Skeletal muscle cell (primary cell): ENCODE measurements around the gene NFATC2IP.
A peak's percentile ranks its signal among the peaks of the same experiment; 100 is the strongest.

Experiments used
- DNase-seq: peaks from one replicate; pipeline ENCODE4 v3.0.0-alpha.2; 2010; ENCODE audit warnings: low read depth
- H3K4me3 ChIP-seq: 2 replicates; pipeline ENCODE4 v1.5.1; 2011; ENCODE audit warnings: low read depth, mild to moderate bottlenecking, control low read depth, low read length, moderate library complexity

NFATC2IP gene

DNA sequence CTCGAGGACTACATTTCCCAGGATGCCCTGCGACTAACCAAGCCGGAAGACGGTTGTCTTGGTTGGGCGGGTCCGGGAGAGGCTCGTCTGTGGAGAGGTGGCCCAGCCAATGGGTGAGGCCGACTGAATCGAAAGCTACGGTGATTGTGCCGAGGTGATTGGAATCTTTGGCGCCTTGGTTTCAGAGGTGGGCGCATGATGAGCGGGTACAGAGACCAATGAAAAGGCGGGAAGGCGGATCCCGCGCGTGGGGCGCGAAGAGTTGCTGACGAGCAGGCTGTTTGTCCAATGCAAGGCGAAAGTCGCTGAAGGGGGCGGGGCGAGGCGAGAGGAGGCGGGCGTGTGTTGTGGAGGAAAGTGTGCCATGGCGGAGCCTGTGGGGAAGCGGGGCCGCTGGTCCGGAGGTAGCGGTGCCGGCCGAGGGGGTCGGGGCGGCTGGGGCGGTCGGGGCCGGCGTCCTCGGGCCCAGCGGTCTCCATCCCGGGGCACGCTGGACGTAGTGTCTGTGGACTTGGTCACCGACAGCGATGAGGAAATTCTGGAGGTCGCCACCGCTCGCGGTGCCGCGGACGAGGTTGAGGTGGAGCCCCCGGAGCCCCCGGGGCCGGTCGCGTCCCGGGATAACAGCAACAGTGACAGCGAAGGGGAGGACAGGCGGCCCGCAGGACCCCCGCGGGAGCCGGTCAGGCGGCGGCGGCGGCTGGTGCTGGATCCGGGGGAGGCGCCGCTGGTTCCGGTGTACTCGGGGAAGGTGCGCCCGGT is at the start of gene NFATC2IP:
Gene NFATC2IP (plus strand): TSS at position 290 of the 762 bp plus-strand sequence. CDS start 75 bp downstream, at position 365.
- DNase-seq, result peak; percentile 99
- peak within 1 kb of the TSS; percentile 91 for H3K4me3 ChIP-seq

DNA sequence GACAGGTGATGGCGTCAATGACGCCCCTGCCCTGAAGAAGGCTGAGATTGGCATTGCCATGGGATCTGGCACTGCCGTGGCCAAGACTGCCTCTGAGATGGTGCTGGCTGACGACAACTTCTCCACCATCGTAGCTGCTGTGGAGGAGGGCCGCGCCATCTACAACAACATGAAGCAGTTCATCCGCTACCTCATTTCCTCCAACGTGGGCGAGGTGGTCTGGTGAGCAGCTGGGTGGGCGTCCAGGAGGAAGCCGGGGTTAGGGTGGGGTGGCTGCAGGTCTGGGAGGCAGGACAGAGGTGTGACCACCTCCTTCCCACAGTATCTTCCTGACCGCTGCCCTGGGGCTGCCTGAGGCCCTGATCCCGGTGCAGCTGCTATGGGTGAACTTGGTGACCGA is 48.9 kb upstream of the NFATC2IP start:
- H3K4me3 ChIP-seq, result no peak overlapping the region
- DNase-seq, result no peak

DNA sequence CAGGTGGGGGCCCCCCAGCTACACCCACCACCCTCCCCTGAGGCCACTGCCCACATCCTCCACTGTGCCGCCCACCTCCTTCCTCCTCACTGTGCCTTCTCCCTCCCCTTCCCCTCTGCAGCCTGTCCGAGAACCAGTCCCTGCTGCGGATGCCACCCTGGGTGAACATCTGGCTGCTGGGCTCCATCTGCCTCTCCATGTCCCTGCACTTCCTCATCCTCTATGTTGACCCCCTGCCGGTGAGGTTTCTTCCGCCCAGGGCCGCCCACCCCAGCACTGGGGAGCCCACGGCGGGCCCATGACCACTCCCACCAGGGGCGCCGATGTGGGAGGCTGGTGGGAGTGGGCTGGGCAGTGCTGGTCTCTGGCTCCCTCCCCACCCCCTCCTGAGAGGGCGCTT is 47.8 kb upstream of the NFATC2IP start:
- DNase-seq, result no peak
- H3K4me3 ChIP-seq, result no peak overlapping the region

DNA sequence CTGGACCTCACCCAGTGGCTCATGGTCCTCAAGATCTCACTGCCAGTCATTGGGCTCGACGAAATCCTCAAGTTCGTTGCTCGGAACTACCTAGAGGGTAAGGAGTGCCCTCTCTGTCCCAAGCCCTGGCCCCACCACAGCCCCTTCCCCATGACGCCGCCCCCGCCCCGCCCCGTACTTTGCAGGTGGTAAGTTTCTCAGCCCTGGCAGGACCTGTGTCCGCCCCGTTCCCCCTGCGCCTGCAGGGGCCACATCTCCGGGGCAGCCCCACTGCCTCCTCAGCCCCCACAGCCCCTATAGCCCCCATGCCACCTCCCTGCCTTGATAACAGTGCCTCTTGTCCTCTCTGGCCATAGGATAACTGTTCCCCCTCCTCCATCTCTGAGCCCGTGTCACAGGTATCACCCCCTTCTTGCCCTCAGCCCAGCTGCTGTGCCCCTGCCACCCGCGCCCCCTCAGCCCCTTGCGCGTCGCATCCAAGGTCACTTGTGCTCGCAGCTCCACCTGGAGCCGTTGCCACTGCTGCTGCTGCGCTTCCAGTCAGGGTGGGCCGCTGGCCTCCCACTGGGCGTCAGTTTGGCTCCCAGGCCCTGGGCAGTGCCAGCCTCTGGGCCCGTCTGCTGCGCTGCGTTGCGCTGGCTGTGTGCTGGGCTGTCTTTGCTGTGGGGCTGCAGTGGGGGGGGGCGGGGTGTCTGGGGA is 47.2 kb upstream of the NFATC2IP start:
- DNase-seq, result no peak
- no peak overlapping the region for H3K4me3 ChIP-seq

DNA sequence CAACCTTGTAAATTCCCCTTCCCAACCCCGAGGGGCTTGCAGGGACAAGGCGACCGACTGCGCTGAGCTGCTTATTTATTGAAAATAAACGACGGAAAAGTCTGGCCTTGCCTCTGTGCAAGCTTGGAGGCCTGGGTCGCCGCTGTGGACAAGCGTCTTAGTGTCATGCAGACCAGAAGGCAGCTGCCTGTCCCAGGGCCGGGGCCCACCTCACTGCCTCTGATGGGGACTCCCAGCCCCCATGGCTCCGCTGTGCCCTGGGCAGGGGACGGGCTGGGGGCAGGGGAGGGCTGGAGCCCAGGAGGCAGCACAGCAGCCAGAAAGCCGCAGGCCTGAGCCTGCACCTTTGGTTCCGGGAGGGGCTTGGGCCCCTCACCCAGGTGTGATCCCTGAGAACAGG is 46.4 kb upstream of the NFATC2IP start:
- H3K4me3 ChIP-seq, result no peak overlapping the region

DNA sequence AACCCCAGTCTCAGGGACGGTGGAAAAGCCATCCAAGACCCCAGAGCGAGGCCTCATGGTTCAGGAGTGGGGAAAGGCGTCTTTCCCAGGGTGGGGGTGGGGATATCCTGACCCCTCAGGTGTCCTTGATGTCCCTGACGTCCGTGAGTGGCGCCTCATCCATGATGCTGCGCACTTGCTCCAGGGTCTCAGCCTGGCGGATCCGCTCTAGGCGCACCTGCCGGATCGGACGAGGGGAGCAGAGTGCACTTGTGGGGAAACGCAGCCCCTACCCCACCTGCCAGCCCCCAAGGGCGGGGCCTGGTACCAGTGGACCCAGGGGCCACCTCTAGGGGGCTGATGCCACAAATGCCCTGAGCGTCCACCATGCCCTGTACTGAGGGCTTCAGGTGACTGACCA is 45.9 kb upstream of the NFATC2IP start:
- DNase-seq, result no peak
- H3K4me3 ChIP-seq, result no peak overlapping the region

More for the DNA sequence above, 46.4 kb upstream of the NFATC2IP start:
- no peak for DNase-seq

DNA sequence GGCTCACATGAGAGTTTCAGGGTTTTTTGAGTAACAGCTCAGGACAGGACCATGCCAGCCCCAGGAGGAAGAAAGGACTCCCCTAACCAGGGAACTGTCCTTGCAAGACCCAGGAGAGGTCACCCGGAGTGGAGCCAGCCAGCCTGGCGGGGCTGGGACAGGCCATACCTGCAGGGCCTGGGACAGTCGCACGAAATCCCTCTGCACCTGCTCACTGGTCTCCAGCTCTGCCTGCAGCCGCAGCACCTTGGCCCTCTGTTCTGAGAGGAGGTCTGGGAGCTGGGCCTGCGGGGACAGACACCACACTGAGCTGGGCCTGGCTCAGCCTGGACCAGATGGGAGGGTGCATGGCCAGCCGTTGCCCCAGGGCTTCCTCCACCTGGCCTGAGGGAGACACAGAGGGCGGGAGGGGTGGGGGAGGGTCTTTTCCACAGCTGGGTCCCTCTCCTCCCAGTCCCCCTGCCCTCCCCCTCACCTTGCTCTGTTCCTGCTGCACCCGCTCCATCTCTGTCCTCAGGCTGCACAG is 45.4 kb upstream of the NFATC2IP start:
- no peak for DNase-seq
- no peak overlapping the region for H3K4me3 ChIP-seq

DNA sequence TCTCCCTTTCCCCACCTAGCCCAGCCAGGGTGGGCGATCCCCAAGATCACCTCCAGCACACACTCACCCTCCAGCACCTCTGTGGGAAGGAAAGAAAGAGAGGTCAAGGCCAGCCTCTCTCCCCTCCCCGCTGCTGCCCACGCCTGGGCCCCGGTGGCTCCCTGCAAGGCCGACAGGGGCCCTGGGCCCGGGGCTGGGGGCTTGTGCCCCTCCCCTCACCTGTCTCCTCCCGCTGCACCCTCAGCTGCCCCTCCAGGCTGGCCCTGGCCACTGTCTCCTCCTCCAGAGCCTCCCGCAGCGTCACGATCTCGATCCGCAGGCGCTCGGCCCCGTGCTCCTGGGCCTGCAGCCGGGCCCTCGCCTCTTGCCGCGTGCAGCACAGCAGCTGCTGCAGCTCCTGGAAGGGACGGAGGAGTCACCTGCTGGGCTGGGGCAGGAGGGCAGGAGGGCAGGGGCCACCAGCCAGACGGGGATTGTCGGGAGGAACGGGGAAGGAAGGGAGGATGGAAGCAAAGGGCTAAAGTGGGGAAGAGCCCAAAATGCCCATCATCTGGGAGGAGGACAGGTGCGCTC is 44.9 kb upstream of the NFATC2IP start:
- no peak overlapping the region for H3K4me3 ChIP-seq
- no peak for DNase-seq

DNA sequence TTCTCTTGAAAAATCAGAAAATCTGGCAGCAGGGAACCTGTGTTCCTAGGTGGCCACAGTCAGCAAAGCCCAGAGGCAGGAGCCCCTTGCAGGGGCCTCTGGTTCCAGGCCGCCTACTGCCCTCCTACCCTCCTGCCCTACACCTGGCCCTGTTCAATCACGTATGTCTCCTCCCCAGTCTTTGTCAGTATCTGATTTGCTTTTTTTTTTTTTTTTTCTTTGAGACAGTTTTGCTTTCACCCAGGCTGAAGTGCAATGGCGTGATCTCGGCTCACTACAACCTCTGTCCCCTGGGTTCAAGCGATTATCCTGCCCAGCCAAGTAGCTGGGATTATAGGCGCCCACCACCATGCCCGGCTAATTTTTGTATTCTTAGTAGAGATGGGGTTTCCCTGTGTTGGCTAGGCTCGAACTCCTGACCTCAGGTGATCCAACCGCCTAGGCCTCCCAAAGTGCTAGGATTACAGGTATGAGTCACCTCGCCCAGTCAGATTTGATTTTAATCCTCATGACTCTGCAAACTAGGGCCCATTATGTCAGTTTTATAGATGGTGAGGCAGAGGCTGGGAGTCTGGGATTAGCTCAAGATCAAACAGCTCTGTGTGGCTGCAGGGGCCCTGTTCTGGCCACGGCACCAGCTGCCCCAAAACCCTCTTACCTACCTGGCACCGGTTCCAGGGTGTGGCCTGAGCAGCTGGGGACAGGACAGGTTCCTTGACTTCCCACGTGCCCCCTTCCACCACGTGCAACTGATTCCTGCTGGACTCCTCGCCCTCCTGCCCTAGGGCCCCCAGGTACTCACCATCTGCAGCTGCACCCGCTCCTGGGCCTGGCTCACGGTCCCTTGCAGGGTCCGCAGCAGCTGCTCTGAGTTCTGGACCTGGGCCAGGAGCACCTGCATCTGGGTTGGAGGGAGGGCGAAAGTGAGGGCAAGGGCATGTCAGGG is 40.4 kb upstream of the NFATC2IP start:
- DNase-seq, result no peak
- H3K4me3 ChIP-seq, result no peak overlapping the region

DNA sequence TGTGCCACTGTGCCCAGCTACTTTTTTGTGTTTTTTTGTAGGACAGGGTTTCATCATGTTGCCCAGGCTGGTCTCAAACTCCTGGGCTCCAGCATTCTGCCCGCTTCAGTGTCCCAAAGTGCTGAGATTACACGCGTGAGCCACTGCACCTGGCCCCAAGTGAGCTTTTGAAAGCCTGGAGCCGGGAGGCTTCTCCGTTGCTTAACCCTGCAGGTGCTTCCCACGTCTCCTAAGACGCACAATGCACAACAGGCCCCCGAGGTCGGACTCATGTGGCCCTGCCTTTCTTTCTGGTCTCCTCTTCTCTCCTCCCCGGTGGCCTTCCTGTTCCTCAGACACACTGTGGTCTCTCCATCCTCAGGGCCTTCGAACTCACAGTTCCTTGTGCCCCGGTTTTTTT is 38.2 kb upstream of the NFATC2IP start:
- DNase-seq, result no peak
- no peak overlapping the region for H3K4me3 ChIP-seq

DNA sequence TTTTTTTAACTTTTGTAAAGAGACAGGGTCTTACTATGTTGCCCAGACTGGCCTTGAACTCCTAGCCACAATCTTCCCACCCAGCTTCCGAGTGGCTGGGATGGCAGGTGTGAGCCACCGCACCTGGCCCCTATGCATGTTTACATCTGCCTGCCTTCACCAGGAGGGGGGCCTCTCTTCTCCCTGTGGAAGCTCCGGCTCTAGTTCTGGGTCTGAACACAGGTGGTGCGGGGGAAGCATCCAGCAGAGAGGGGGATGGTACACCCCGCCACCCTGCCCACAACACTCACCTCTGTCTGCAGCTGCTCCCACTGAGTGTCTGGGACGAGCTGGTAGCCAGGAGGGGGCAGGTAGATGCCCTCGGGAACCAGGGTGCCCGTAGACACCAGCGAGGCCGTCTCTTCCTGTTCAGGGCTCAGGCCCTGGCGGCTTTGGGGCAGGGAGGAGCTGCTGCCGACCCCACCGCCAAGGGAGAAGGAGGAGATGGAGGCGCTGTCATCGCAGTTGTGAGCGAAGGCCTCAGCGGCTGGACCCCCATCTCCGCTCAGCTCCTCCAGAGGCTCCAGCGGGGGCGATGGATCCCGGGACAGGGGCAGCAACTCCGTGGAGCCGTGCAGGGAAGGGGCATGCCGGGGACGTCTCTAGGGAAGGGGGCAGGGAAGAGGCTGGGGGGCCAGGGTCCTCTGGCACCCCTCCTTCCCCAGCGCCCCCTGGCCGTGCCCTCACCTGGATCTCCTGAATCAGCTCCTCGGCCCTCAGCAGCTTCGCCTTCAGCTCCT is 36.6 kb upstream of the NFATC2IP start:
- DNase-seq, result no peak
- H3K4me3 ChIP-seq, result no peak overlapping the region

DNA sequence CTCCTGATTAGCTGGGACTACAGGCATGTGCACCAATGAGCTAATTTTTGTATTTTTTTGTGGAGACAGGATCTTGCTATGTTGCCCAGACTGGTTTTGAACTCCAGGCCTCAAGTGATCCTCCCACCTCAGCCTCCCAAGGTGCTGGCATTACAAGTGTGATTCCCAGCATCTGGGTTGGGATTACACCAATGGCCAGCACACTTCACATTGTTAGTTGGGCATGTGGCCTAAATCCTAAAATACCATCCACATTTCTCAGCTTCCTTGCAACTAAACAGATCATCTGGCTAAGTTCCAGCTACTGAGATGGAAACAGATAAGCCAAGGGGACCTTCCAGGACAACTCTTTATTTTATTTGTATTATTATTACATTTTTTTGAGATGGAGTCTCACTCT is 35.6 kb upstream of the NFATC2IP start:
- H3K4me3 ChIP-seq, result no peak overlapping the region
- peak; percentile 9 for DNase-seq

DNA sequence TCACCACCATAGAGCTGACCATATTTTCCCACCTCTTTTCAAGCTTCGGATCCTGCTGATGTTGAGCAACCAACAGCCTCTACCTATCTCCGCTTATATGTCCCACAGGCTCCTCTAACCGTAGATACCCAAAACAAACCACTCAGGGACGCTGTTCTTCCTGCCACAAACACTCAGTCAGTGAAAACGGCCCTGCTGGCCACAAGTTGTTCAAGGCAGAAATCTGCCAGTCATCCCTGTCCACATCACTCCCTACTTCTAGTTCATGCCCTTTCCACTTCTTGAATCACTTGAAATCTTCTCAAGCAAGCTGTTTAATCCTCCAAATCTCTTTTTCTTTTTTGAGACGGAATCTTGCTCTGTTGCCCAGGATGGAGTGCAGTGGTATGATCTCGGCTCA is 33.6 kb upstream of the NFATC2IP start:
- H3K4me3 ChIP-seq, result no peak overlapping the region
- no peak for DNase-seq

DNA sequence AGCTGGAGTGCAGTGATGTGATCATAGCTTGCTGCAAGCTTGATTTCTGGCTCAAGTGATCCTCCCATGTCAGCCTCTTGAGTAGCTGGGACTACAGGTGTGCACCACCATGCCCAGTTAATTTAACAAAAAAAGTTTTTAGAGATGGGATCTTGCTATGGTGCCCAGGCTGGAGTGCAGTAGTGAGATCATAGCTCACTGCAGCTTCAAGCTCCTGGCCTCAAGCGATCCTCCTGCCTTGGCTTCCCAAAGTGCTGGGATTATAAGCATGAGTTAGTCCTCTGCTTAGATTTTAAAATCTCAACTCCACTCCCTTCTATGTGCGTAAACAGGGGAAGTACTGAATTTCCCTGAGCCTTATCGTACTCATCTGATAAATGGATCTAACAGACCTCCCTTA is 32.0 kb upstream of the NFATC2IP start:
- no peak for DNase-seq

DNA sequence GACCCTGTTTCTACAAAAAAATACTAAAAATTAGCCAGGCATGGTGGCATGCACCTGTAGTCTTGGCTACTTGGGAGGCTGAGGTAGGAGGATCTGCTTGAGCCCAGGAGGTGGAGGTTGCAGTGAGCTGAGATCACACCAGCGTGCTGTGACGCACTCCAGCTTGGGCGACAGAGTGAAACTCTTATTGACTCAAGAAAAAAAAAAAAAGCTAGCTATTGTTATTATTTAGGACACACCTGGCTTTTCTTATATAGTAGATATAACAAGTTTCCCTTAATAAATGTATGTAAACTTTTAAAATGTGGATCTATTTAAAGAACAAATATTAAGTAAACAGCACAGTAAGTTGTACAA is 27.5 kb upstream of the NFATC2IP start:
- DNase-seq, result no peak
- H3K4me3 ChIP-seq, result no peak overlapping the region

More for the DNA sequence above, 32.0 kb upstream of the NFATC2IP start:
- no peak overlapping the region for H3K4me3 ChIP-seq

DNA sequence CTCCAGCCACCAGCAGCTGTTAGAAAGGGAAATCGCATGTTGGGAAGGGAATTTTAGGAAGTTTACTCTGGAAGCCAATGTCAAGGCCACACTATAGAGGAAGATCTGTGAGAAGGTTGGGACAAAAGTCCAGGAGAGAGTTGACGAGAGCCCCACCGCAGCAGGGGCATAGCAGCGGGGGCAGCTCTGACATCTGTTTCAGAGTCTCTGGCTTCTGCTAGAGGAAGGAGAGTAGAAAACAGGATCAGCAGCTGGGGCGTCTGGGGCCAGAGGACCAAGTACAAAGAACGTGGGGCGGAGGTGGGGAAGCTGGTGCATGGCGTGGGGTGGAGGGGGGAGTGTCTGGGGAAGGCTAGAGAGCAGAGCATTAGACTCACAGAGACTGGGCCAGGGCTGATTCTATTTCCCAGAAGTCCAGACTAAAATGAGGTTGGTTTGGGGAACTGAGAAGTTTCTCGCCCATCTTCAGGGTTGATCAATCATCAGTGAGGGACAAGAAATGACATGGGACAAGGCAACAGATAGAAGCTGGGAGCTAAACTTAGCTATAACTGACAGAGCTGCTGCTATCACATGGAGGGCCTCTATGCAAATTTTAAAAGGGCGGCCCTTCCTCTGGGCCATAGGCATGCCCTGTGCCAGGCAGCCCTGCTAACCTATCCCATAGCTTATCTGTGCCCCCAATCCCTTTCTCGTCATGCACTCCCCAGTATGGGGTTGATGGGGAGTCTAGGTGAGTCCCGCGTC is 26.9 kb upstream of the NFATC2IP start:
- no peak for DNase-seq
- no peak overlapping the region for H3K4me3 ChIP-seq

DNA sequence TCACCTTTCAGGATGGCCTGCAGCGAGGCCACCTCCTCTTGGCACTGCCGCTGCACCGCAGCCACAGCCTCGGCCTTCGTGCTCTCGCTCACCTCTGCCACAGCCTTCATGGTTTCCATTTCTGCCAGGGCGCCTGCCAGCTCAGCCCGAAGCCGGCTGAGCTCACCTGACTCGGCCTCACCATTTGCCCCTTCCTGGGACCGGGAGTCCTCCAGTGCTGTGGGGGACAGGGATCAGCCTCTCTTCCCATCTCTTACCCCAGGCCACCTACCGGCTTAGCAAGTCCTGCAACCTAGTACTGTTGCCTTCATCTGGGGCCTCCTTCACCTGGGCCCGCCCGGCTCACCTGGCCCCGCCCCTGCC is 26.4 kb upstream of the NFATC2IP start:
- H3K4me3 ChIP-seq, result peak overlapping the region; percentile 87
- DNase-seq, result no peak

DNA sequence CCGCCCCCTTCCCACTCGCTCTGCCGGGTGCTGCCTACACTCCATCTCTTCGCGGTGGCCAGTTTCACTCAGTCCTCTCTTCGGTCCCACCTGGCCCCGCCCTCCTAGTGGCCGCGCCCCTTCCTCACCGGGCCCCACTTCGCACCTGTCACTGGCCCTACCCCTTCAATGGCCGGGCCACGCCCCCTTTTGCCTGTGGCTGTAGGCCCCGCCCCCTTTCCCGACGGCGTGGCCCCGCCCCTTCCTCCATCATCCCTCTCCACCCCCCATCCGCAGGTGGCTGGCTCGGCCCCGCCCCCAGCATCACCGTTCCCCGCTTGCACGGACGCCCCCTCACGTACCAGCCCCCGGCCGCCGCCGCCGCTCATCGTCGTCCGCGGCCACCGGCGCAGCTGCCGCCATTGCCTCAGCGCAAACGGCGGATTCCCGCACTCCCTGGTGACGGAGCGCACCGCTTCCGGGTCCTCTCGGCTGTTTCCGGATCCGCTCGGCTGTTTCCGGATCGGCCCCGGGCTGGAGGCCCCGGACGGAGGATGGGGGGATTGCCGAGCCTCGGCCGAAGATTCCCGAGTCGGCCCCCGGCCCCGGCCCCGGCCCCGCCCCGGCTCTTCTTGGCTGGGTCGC is 25.9 kb upstream of the NFATC2IP start, which contains the start of gene RABEP2:
Gene RABEP2 (minus strand): TSS at position 477 of the 624 bp plus-strand sequence. CDS start 75 bp downstream, at position 402.
- DNase-seq, result peak; percentile 31
- peak within 1 kb of the TSS; percentile 87 for H3K4me3 ChIP-seq
